Omental fat pad (tissue), 4 donors: ENCODE data around the gene HES3. TPM values are rescaled to one million over a fixed set of nuclear protein-coding genes. Genes with fewer than 3 reads are reported as not detected.
"Not testable (repeated sequence)": the region's sequence is repeated elsewhere in the genome, so short reads cannot be mapped to it uniquely, and the experiment has no call there.

Source experiments
- ATAC-seq: fragments of 150-250 bp; one replicate; pipeline ENCODE4 v1.9.1; 2016; ENCODE audit warnings: mild to moderate bottlenecking, moderate library complexity; ENCODE audit not compliant: low FRiP score
- DNase-seq: peaks from one replicate; pipeline ENCODE4 v3.0.0-alpha.2; 2019; ENCODE audit warnings: low spot score
- CTCF ChIP-seq, 3 donors: fragments of 450-650 bp; IDR thresholded peaks; one replicate each; pipeline ENCODE4 v1.5.1; 2016 to 2017; ENCODE audit warnings: antibody characterized with exemption in 3 of 3, mild to moderate bottlenecking in 3 of 3, moderate library complexity in 2 of 3
- total RNA-seq, 4 donors: library from RNA; depleted of rRNA; stranded (reverse); fragments of >200 nt; gene quantifications; one replicate each; pipeline ENCODE4 v1.1.0, GENCODE V29; 2016

The HES3 gene
- total RNA-seq, 4 donors from 2014 or later: not detected

GRCh38 chr1:6210591-6211355 is 33.2 kb upstream of the HES3 start:
- TF ChIP-seq CTCF (IDR thresholded peaks at IDR 0.05): no peak
- no peak for ATAC-seq
- no peak for DNase-seq

DNA sequence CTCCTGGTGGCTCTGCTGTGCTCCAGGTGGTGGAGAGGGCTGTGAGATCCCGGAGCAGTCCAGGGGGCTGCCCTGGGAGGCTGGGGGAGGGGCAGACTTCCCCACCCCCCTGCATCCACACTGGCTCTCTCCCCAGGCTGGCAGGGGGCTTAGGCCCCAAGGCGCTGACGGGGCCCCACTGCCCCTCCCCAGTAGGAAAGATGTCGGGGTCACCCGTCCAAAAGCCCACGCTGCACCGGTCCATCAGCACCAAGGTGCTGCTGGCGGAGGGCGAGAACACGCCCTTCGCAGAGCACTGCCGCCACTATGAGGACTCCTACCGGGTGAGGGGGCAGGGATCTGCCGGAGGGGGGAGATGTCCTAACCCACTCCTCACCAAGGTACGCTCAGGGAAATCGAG is 32.2 kb upstream of the HES3 start:
- no peak for TF ChIP-seq CTCF (IDR thresholded peaks at IDR 0.05)
- DNase-seq (no peak), ATAC-seq (no peak)

DNA sequence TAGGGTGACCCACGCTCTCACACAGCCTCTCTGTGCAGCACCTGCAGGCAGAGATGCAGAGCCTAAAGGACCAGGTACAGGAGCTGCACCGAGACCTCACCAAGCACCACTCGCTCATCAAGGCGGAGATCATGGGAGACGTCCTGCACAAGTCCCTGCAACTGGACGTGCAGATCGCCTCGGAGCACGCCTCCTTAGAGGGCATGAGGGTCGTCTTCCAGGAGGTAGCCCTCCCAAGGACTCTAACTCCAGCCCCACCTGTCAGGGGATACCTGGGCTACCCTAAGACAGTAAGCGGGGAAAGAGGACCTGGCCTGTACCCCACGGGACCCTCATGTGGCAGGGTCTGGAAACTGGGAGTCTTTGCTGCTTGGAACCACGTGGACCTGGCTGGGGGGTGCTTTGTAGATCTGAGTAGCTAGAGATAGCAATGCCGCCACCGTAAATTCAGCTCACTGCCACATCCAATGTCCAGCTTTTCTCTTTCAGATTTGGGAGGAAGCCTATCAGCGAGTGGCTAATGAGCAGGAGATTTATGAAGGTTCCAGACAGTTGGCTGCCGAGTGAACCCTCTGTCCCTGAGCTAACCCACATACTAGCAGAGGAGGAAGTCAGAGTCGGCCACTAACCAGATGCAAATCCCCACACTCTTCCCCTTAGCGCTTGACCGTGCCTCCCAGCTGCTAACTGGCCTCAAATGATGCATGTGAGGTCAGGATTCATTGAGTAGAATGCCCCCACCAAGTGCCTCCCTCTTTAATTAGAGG is 31.6 kb upstream of the HES3 start:
- no peak for TF ChIP-seq CTCF (IDR thresholded peaks at IDR 0.05)
- ATAC-seq: no peak

DNA sequence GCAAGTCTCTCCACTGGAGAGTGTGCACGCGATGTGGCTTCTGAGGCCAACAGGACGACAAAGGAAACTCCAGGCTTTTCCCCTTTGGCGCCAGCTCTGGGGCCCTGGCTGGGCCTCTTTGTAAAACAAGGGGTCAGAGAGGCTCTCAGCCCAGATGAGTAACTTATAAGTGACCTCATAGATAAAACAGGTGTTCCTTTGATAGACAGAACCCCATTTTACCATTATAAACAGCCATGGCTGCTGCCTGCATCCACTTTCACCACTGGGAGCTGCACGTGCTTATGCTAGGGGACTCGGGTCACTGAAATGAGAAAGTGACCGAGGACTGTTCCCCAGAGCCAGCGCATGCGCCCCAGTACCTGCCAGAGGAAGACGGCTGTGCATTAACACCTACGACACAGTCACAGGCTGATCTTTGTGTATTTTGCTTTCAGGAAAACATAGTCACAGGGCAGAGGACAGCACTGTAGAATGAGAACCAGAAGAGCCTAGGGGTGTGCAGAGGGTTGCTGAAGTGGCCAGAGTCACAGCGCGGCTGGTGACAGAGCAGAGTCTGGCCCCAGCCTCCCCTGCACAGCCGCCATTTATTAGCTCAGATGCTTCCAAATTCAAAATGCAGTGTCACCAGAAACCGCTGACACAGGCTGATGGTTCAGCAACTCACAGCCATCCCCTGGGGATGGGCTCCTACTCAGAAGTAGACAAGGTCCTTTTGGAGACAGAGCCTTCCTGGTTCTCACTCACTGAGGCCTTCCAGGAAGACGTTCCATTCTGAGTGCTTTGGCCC is 25.4 kb upstream of the HES3 start:
- DNase-seq: no peak
- no peak for TF ChIP-seq CTCF (IDR thresholded peaks at IDR 0.05)
- ATAC-seq: no peak

More for the DNA sequence above, 31.6 kb upstream of the HES3 start:
- DNase-seq: no peak

GRCh38 chr1:6219641-6220040 is 24.3 kb upstream of the HES3 start:
- ATAC-seq, DNase-seq: not testable (repeated sequence)

DNA sequence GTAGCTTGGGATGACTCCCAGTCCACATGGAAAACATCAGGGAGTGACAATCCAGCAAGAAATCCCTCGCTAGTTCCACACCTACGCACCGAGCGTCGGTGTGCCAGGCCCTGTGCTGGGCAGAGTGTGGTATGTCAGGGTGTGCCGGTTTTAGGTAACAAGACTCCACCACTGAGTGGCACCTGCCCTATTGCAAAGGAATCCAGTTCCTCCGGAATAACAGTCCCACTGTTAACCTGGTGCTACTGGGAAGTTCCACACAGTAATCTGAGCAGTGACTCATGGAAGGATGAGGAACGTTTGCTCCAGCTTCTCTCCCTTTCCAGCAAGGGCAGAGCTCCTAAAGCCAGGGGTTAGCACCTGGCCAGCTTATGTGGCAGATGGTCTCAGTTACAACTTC is 23.7 kb upstream of the HES3 start:
- ATAC-seq: no peak
- no peak for TF ChIP-seq CTCF (IDR thresholded peaks at IDR 0.05)
- DNase-seq: no peak

DNA sequence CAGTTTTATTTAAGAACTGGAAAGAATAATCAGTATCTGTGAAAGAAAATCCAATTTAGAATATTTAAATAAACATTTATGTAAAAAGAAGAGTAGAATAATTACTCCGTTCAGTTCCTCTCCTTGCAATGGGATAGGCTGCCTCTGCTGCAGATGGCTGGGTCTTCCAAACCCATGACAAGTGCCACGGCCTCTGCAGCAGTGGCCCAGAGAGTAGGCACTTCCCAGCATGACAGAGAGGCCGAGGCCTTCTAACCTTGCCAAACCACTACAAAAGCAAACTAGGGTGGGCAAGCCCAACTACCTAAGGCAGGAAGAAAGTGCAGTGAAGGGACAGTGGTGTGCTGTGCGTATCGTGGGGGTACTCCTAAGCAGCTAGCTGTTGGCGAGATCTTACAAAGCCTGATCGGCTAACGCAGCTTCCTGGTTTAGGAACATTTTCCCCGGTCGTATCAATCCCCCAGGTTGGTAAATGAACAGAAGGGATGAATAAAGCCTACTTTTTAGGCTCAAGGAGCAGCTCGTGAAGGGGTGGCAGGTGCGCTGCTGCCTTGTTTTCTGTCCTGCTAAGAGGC is 22.7 kb upstream of the HES3 start:
- DNase-seq (no peak), ATAC-seq (no peak)
- no peak for TF ChIP-seq CTCF (IDR thresholded peaks at IDR 0.05)
